Measurements from ENCODE around the gene GZF1. TPM values are rescaled to one million over a fixed set of nuclear protein-coding genes. Genes with fewer than 3 reads are reported as not detected.

GZF1 gene
- total RNA-seq, 4 donors from 2014 or later: 10.4 to 22.8 (median 21.0) TPM

GRCh38 chr20:23412026-23412425 is 50.0 kb downstream of the GZF1 start:
- Histone ChIP-seq H3K4me3 (no peak overlapping the region), H3K36me3 (no peaks in the 10 kb centered on the region), H3K27me3 (no peaks in the 10 kb centered on the region), H3K27ac (replicated peaks in 1 of 4) (peak overlapping the region in 1 of 4 donors; percentile 3), H3K9me3 (no peaks in the 10 kb centered on the region), H3K4me1 (peaks cover 25 to 70% (median 44%) of the 10 kb centered on the region in 4 donors)
- WGBS: 41% methylated on average over 1 of the region's 1 CpG
- peak; percentile 47 for DNase-seq (ENCODE audit: extremely low spot score)
- TF ChIP-seq POLR2AphosphoS5 (IDR thresholded peaks at IDR 0.05) (no peak), CTCF (IDR thresholded peaks at IDR 0.05) (no peak), EP300 (IDR thresholded peaks at IDR 0.05) (no peak), POLR2A (IDR thresholded peaks at IDR 0.05; ENCODE audit: low read depth) (no peak)
- intact Hi-C loops (cut with DNase I): no loop called here

GRCh38 chr20:23413862-23414422 is 52.0 kb downstream of the GZF1 start:
- no peak overlapping the region for H3K27ac ChIP-seq (replicated peaks in 1 of 4)
- peaks cover 24 to 77% (median 57%) of the 10 kb centered on the region in 4 donors for H3K4me1 ChIP-seq
- no peak for TF ChIP-seq POLR2A (IDR thresholded peaks at IDR 0.05; ENCODE audit: low read depth)
- TF ChIP-seq POLR2AphosphoS5 (IDR thresholded peaks at IDR 0.05): no peak
- TF ChIP-seq EP300 (IDR thresholded peaks at IDR 0.05): no peak
- no peak for TF ChIP-seq CTCF (IDR thresholded peaks at IDR 0.05)
- H3K9me3 ChIP-seq: no peaks in the 10 kb centered on the region
- 83% methylated on average over 3 of the region's 3 CpGs for WGBS
- intact Hi-C loops (cut with DNase I): no loop called here
- H3K4me3 ChIP-seq: no peak overlapping the region
- peak; percentile 12 for DNase-seq (ENCODE audit: extremely low spot score)
- no peaks in the 10 kb centered on the region for H3K36me3 ChIP-seq
- no peaks in the 10 kb centered on the region for H3K27me3 ChIP-seq

GRCh38 chr20:23414526-23415188 is 52.7 kb downstream of the GZF1 start:
- whole genome bisulfite sequencing: 88% methylated on average over 1 of the region's 1 CpG
- Histone ChIP-seq H3K9me3 (no peaks in the 10 kb centered on the region), H3K36me3 (no peaks in the 10 kb centered on the region), H3K27ac (replicated peaks in 1 of 4) (no peak overlapping the region), H3K4me3 (no peak overlapping the region), H3K27me3 (no peaks in the 10 kb centered on the region), H3K4me1 (peaks cover 31 to 79% (median 63%) of the 10 kb centered on the region in 4 donors)
- TF ChIP-seq CTCF (IDR thresholded peaks at IDR 0.05) (no peak), EP300 (IDR thresholded peaks at IDR 0.05) (no peak), POLR2AphosphoS5 (IDR thresholded peaks at IDR 0.05) (no peak), POLR2A (IDR thresholded peaks at IDR 0.05; ENCODE audit: low read depth) (no peak)
- DNase-seq (ENCODE audit: extremely low spot score): no peak
- intact Hi-C loops (cut with DNase I): loop anchor here (5.0 kb wide), 1 partner anchor 47 kb away; no protein-coding TSS in a partner anchor

- Histone ChIP-seq H3K36me3 (no peaks in the 10 kb centered on the region), H3K27ac (replicated peaks in 1 of 4) (no peak overlapping the region), H3K4me1 (peaks cover 31 to 72% (median 65%) of the 10 kb centered on the region in 4 donors), H3K9me3 (no peaks in the 10 kb centered on the region), H3K4me3 (no peak overlapping the region), H3K27me3 (no peaks in the 10 kb centered on the region)
- TF ChIP-seq POLR2AphosphoS5 (IDR thresholded peaks at IDR 0.05) (no peak), POLR2A (IDR thresholded peaks at IDR 0.05; ENCODE audit: low read depth) (no peak)
- WGBS: 89% methylated on average over 5 of the region's 5 CpGs
- intact Hi-C loops (cut with DNase I): loop anchor here (5.0 kb wide), 1 partner anchor 48 kb away; no protein-coding TSS in a partner anchor
- DNase-seq (ENCODE audit: extremely low spot score): peak; percentile 64
Measured at GRCh38 chr20:23415555-23415954, 53.6 kb downstream of the GZF1 start.

GRCh38 chr20:23415959-23416583 is 54.1 kb downstream of the GZF1 start:
- peaks cover 30 to 67% (median 62%) of the 10 kb centered on the region in 4 donors for H3K4me1 ChIP-seq
- TF ChIP-seq POLR2AphosphoS5 (IDR thresholded peaks at IDR 0.05): no peak
- TF ChIP-seq POLR2A (IDR thresholded peaks at IDR 0.05; ENCODE audit: low read depth): no peak
- no peak for TF ChIP-seq CTCF (IDR thresholded peaks at IDR 0.05)
- no peak for TF ChIP-seq EP300 (IDR thresholded peaks at IDR 0.05)
- WGBS: 75% methylated on average over 6 of the region's 6 CpGs
- intact Hi-C loops (cut with DNase I): loop anchor here (5.0 kb wide), 1 partner anchor 49 kb away; no protein-coding TSS in a partner anchor
- no peak overlapping the region for H3K27ac ChIP-seq (replicated peaks in 1 of 4)
- H3K27me3 ChIP-seq: no peaks in the 10 kb centered on the region
- H3K9me3 ChIP-seq: no peaks in the 10 kb centered on the region
- H3K4me3 ChIP-seq: no peak overlapping the region
- H3K36me3 ChIP-seq: no peaks in the 10 kb centered on the region
- peak; percentile 7 for DNase-seq (ENCODE audit: extremely low spot score)

Data from esophagus muscularis mucosa (tissue), 4 donors.